Left ventricle myocardium inferior (tissue), 1 donor: ENCODE results near the gene UBXN11. TPM values are rescaled to one million over a fixed set of nuclear protein-coding genes. Genes with fewer than 3 reads are reported as not detected.

Experiments used
- DNase-seq: peaks from one replicate; pipeline ENCODE4 v3.0.0-alpha.2; 2020
- H3K27ac ChIP-seq: fragments of 200-600 bp; replicated peaks from 2 replicates; pipeline ENCODE4 v1.8.0; 2021
- H3K27me3 ChIP-seq: fragments of 200-600 bp; 2 replicates; pipeline ENCODE4 v1.8.0; 2021; ENCODE audit warnings: low read depth
- H3K36me3 ChIP-seq: fragments of 200-600 bp; 2 replicates; pipeline ENCODE4 v1.8.0; 2021
- H3K4me1 ChIP-seq: fragments of 200-600 bp; 2 replicates; pipeline ENCODE4 v1.8.0; 2021
- H3K4me3 ChIP-seq: fragments of 200-600 bp; 2 replicates; pipeline ENCODE4 v1.8.0; 2021; ENCODE audit warnings: mild to moderate bottlenecking, moderate library complexity
- H3K9me3 ChIP-seq: fragments of 200-600 bp; replicated peaks from 2 replicates; pipeline ENCODE4 v1.8.0; 2021
- intact Hi-C: fragments of 100-400 bp; cut with micrococcal nuclease; formaldehyde crosslinking; loops from one replicate; pipeline ENCODE4 v1.11.0; 2022
- total RNA-seq: library from RNA; stranded (reverse); fragmentation: NEBNext Ultra II Directional; extraction: Animal tissue kit (Norgen Biotek cat#: 25700); gene quantifications from one replicate; pipeline ENCODE4 v1.2.1, GENCODE V29; 2021
- TF ChIP-seq, protein P1 (sequence below): fragments of 200-600 bp; IDR thresholded peaks from 2 replicates; pipeline ENCODE4 v1.8.0; 2021; ENCODE audit warnings: antibody characterized with exemption, mild to moderate bottlenecking, borderline replicate concordance
- donor health status: DM: no; HTN: yes; CAD: no; lungs with severe emphysema.

Gene UBXN11
- total RNA-seq, 1 donor from 2014 or later = 11.6 TPM

DNA sequence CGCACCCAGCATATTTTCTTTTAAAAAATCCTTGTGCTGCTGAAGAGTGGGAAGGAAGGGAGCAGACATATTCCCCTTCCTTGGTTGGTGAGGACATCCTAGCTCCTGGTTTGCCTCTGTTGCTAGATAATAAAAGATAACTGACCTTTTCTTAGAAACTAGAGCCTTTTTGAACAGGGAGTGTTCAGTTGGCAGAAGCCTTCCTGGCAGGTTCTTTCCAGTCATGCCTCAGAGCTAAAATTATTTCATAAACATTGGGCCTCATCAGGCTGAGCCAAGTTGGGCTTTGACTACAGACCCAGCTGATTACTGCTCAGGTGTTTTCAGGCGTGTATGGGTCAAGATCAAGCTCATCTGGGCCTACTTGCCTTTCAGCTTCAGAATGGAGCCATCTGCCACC lies 49.2 kb downstream of the UBXN11 start:
- Histone ChIP-seq H3K27ac (peak overlapping the region; percentile 89), H3K27me3 (no peaks in the 10 kb centered on the region), H3K36me3 (peaks cover 65% of the 10 kb centered on the region), H3K9me3 (no peaks in the 10 kb centered on the region), H3K4me3 (peak overlapping the region; percentile 71), H3K4me1 (peaks cover 37% of the 10 kb centered on the region)
- TF ChIP-seq, protein P1, sequence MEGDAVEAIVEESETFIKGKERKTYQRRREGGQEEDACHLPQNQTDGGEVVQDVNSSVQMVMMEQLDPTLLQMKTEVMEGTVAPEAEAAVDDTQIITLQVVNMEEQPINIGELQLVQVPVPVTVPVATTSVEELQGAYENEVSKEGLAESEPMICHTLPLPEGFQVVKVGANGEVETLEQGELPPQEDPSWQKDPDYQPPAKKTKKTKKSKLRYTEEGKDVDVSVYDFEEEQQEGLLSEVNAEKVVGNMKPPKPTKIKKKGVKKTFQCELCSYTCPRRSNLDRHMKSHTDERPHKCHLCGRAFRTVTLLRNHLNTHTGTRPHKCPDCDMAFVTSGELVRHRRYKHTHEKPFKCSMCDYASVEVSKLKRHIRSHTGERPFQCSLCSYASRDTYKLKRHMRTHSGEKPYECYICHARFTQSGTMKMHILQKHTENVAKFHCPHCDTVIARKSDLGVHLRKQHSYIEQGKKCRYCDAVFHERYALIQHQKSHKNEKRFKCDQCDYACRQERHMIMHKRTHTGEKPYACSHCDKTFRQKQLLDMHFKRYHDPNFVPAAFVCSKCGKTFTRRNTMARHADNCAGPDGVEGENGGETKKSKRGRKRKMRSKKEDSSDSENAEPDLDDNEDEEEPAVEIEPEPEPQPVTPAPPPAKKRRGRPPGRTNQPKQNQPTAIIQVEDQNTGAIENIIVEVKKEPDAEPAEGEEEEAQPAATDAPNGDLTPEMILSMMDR = no peak
- intact Hi-C loops = no loop called here
- no peak for DNase-seq

DNA sequence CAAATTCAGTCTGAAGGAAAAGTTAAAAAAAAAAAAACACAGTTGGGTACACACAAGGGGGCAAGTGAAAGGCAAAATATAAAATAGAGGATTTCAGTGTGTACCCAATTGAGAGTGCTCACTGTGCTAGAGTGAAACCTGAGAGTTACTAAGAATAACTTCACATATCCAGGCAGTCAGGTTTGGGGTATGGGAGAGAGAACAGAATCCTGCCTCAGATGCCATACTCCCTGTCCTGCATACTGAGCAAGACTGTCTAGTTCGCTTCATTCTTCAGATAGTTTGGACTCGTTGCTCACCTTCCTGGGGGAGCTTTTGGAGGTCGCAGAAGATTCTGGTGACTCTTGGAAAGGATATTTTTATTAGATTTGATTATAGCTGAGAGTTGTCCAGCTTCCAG lies 52.0 kb downstream of the UBXN11 start:
- Histone ChIP-seq H3K36me3 (peaks cover 42% of the 10 kb centered on the region), H3K27ac (peak overlapping the region; percentile 89), H3K27me3 (no peaks in the 10 kb centered on the region), H3K4me1 (peaks cover 25% of the 10 kb centered on the region), H3K9me3 (no peaks in the 10 kb centered on the region), H3K4me3 (peak overlapping the region; percentile 71)
- DNase-seq = no peak
- TF ChIP-seq, protein P1 = no peak
- intact Hi-C loops = no loop called here

DNA sequence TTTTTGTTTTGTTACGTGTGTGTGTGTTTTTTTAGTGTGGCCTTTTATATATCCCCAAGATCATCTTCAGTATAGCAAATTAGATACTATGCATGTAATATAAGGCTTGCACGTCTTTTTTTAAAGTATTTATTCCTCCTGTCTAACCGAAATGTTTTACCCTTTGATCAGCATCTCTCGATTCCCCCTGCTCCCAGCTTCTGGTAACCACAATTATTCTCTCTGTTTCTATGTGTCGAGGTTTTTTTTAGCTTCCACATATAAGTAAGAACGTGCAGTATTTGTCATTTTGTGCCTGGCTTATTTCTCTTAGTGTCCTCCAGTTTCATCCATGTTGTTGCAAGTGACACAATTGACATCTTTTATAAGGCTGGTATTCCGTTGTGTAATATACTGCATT lies 53.7 kb downstream of the UBXN11 start:
- Histone ChIP-seq H3K9me3 (no peaks in the 10 kb centered on the region), H3K36me3 (peaks cover 25% of the 10 kb centered on the region), H3K27me3 (no peaks in the 10 kb centered on the region), H3K4me1 (peaks cover 8% of the 10 kb centered on the region), H3K4me3 (no peak overlapping the region), H3K27ac (no peak overlapping the region)
- TF ChIP-seq, protein P1 = no peak
- intact Hi-C loops = no loop called here
- DNase-seq = no peak

- H3K36me3 ChIP-seq = peaks cover 9% of the 10 kb centered on the region
- TF ChIP-seq, protein P1 = no peak
- H3K4me3 ChIP-seq = no peak overlapping the region
- H3K4me1 ChIP-seq = peaks cover 39% of the 10 kb centered on the region
- H3K27me3 ChIP-seq = no peaks in the 10 kb centered on the region
- intact Hi-C loops = no loop called here
- no peaks in the 10 kb centered on the region for H3K9me3 ChIP-seq
- no peak for DNase-seq
- H3K27ac ChIP-seq = peak overlapping the region; percentile 93
Observed at GRCh38 chr1:26239936-26240335, 66.5 kb downstream of the UBXN11 start.

DNA sequence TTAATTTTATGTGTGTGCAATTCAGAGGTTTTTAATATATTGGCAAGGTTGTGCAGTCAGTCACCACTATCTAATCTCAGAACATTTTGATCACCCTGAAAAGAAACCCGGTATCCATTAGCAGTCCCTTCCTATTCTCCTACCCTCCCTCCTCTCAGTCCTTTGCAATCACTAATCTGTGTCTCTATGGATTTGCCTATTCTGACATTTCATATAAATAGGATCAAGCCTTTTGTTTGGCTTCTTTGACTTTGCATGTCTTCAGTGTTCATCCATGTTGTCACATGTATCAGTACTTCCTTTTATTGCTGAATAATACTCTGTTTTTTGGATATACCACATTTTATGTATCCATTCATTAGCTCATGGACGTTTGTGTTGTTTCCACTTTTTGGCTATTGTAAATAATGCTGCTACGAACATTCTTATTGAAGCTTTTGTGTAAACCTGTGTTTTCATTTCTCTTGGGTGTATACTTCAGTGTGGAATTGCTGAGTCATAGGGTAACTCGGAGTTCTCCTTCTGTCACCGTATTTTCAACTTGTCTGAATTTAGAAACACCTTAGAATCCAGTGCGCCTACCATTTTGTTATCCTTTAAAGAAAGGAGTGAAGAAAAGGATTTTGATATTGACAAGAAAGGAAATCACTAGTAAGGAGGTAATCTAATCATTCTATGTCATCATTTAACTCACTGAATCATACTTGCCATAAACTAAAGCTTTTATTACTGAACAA lies 69.0 kb downstream of the UBXN11 start:
- H3K4me3 ChIP-seq = peak overlapping the region; percentile 9
- intact Hi-C loops = no loop called here

More for the DNA sequence above, 69.0 kb downstream of the UBXN11 start:
- no peaks in the 10 kb centered on the region for H3K9me3 ChIP-seq
- peaks cover 50% of the 10 kb centered on the region for H3K4me1 ChIP-seq
- H3K27me3 ChIP-seq = no peaks in the 10 kb centered on the region
- TF ChIP-seq, protein P1 = no peak
- no peak for DNase-seq
- H3K36me3 ChIP-seq = no peaks in the 10 kb centered on the region
- H3K27ac ChIP-seq = peak overlapping the region; percentile 93
